ENCODE results near the gene CCDC80. TPM values are rescaled to one million over a fixed set of nuclear protein-coding genes. Genes with fewer than 3 reads are reported as not detected.
A peak's percentile ranks its signal among the peaks of the same experiment; 100 is the strongest.

Gene CCDC80
- polyA plus RNA-seq, 1 donor from 2014 or later: 0.14 TPM

DNA sequence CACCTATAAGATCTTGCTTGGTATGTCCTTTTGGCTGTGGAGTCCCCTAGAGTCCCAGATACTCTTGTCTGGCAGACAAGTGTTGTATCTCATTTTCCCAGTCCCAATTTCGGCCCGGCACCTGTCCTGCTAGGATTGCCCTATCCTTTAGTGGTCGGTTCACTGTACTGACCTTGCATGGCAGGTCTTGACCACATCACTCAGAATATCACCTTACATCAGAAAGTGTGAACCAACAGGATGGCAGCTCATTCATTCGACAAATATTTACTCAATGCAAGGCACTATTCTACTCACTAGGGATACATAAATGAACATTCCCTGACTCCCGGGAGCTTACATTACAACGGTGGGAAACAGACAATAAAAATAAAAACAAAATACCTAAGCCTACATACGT is 5.7 kb upstream of the CCDC80 start:
- Mint-ChIP-seq H3K4me3 (no peak overlapping the region), H3K27ac (no peak overlapping the region), H3K4me1 (peaks cover 4 to 12% (median 6%) of the 10 kb centered on the region in 3 donors), H3K27me3 (peaks cover 6% of the 10 kb centered on the region), H3K36me3 (no peaks in the 10 kb centered on the region), H3K9me3 (no peaks in the 10 kb centered on the region)

DNA sequence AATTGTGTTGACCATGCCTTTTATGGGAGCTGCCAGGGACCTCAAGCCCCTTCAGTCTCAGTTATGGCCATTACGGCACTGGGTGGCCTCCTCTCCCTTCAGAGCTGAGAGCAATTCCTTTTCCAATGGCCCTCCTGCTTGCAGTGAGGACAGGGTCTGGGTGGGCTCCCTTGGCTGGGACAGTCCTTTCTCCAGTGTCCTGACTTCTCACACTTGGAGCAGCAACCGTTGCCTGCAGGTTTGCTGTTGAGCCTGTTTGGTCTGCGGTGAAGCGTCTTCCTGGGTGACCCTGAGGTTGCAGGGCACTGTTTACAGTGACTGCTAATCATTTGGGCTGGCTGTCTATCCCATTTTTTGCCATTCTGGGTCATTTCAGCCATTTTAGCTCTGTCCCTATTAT is 3.5 kb upstream of the CCDC80 start:
- no peaks in the 10 kb centered on the region for H3K9me3 Mint-ChIP-seq
- H3K4me1 Mint-ChIP-seq: peaks cover 4 to 12% (median 6%) of the 10 kb centered on the region in 3 donors
- no peak overlapping the region for H3K27ac Mint-ChIP-seq
- H3K27me3 Mint-ChIP-seq: peaks cover 6% of the 10 kb centered on the region
- no peaks in the 10 kb centered on the region for H3K36me3 Mint-ChIP-seq
- no peak overlapping the region for H3K4me3 Mint-ChIP-seq

DNA sequence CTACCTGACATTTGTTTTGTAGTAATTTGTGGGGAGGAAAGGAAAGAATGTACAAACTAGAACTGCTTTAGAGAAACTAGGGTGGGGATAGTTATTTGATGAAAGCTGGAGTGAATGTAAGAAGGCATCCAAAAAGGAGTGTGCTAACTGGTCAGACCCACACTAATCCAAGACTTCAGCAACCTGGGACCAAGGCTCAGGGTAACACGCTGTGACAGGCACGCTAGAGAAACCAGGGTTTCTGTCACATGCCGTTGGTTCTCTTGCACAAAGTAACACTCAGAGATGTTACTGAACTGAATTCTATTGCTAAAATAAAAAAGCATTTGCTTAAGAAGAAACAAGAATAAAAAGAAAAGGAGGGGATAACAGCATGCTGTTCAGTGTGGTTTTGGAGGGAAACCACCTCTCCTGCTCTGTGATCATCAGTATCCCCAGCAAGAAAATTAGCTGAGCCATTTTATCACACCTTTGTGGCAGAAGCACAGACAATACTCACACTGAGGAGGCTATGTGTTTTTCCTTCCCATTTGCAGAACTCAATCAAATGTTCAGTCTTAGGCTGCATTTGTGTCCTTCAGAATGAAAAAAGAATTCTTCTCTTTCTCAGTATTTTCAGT is 2.8 kb upstream of the CCDC80 start:
- Mint-ChIP-seq H3K9me3 (no peaks in the 10 kb centered on the region), H3K27me3 (peaks cover 6% of the 10 kb centered on the region), H3K27ac (peak overlapping the region in 1 of 3 donors; percentile 60), H3K4me3 (peak overlapping the region in 2 of 4 donors; percentile 2 to 86), H3K36me3 (no peaks in the 10 kb centered on the region), H3K4me1 (peaks cover 4 to 11% (median 4%) of the 10 kb centered on the region in 3 donors)

DNA sequence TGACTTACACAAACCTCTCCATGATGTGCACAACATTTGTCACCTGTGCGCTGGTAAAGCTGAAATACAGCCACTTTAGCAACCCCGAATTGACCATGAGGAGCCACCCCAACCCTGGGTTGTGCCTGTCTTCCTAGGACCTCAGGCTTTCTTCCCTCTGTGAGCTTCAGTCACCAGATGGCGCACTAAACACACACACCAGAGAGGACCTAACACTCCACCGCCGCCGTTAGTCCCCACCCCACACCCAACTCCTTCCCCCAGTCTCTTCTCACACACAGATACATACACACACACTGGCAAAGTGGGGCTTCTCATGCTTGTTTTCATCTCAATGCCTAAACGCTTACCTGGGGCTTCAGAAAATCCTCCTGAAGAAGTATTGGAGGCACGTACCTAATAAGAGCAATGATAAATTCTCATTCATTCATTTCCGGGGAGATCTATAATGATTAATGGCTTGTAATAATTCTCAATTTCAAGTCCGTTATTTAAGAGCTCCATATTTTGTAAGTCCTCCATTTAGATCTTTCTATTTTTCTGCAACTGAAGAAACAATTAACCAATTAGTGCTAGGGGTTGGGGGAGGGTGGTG is 2.1 kb upstream of the CCDC80 start:
- H3K27ac Mint-ChIP-seq: no peak overlapping the region
- peaks cover 2 to 10% (median 4%) of the 10 kb centered on the region in 3 donors for H3K4me1 Mint-ChIP-seq
- no peaks in the 10 kb centered on the region for H3K9me3 Mint-ChIP-seq
- peak overlapping the region in 3 of 4 donors; percentile 61 to 86 (median 84) for H3K4me3 Mint-ChIP-seq
- H3K36me3 Mint-ChIP-seq: no peaks in the 10 kb centered on the region
- H3K27me3 Mint-ChIP-seq: peaks cover 6% of the 10 kb centered on the region

DNA sequence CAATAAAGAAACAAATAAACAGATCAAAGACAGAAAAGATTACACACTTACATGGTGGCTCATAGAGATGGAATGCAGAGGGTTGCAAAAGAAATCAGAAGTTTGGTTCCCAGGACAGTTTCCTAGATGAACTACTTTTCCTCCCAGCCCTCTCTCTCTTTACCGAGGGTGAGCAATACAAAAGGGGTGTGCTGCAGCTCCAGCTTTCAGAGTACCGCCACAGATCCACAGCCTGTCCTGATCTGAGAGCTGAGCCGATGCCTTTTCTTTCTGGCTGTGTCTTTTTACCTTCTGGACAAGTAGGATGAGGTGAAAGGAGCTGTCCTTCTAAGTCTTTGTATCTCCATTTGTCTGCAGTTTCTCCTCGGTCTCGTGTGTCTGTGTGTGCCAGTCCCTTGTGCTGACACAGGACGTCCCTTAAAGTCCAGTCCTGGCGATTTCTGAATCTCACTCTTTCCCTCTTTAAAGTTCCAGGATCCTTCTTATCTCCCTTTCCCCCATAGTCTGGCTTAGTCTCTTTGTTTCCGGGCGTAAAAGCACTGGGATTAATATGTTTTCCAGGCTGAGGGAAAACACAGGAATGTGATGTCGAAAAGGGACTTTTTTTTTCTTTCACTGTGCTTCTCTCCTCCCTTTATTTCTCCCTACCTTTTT is 540 bp downstream of the CCDC80 start:
- peaks cover 6% of the 10 kb centered on the region for H3K27me3 Mint-ChIP-seq
- H3K27ac Mint-ChIP-seq: no peak overlapping the region
- H3K9me3 Mint-ChIP-seq: no peaks in the 10 kb centered on the region
- H3K36me3 Mint-ChIP-seq: no peaks in the 10 kb centered on the region
- no peak overlapping the region for H3K4me3 Mint-ChIP-seq
- peaks cover 2 to 11% (median 6%) of the 10 kb centered on the region in 3 donors for H3K4me1 Mint-ChIP-seq

DNA sequence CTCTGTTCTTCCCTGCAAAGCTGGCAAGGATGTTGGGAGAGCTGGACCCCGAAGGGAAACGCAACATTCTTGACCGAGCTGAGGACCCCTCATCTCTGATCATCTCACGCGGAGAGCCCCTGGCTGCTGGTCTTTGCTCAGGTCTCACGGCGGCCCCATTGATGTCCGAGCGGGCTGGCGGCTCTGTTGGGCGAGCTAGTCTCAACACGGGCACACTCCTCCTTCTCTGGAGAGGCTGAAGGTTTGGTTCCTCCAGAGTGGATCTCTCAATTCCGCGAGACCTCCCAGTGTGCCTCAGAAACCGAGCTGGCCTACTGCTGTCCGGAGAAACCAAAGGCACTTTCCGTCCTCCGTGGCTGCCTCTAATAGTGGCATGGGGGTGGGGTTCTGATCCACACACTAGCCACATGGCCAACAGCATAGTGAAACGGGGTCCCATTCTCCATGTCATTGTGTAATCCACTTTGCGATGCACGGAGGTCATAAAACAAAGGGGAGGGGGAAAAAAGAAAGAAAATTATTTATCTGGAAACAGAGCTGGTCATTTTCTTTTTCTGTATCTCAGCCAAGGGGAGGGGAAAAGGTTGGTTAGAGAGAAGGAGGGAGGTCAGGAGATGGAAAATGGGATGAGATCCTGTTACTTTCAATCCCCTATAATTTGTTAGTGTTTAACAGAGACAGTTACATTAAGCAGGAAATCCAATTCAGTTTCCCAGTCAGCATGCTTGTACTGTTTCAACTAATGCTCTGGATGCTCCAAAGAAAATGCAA is 1.3 kb downstream of the CCDC80 start:
- Mint-ChIP-seq H3K27me3 (peaks cover 6% of the 10 kb centered on the region), H3K27ac (no peak overlapping the region), H3K36me3 (no peaks in the 10 kb centered on the region), H3K4me1 (peaks cover 2 to 12% (median 8%) of the 10 kb centered on the region in 3 donors), H3K9me3 (no peaks in the 10 kb centered on the region), H3K4me3 (no peak overlapping the region)

- H3K9me3 Mint-ChIP-seq: no peaks in the 10 kb centered on the region
- peaks cover 5% of the 10 kb centered on the region for H3K27me3 Mint-ChIP-seq
- H3K36me3 Mint-ChIP-seq: no peaks in the 10 kb centered on the region
- H3K4me3 Mint-ChIP-seq: no peak overlapping the region
- peaks cover 2 to 9% (median 8%) of the 10 kb centered on the region in 3 donors for H3K4me1 Mint-ChIP-seq
- H3K27ac Mint-ChIP-seq: no peak overlapping the region
These were observed 2.5 kb downstream of the CCDC80 start for GRCh38 chr3:112638327-112639020.

DNA sequence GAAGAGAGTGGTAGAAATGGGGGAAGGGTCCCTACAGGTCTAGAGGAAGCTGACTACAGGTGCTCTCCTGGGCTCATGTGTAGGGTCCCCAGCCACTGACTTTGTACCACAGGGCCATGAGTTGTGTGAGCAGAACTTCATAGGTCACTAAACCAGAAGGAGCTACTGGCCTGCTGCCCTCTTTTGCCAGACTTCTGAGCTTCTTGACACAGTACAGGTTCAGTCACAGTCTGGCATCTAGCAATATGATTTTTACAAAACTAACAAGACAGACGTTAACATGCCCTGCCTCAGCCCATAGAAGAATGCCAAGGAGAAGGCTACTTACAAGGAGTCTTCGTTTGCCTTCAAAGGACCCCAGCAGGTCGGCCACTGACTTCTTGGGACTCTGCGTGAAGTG is 3.2 kb downstream of the CCDC80 start:
- Mint-ChIP-seq H3K4me3 (no peak overlapping the region), H3K27ac (no peak overlapping the region), H3K36me3 (no peaks in the 10 kb centered on the region), H3K4me1 (peaks cover 0 to 4% (median 2%) of the 10 kb centered on the region in 3 donors), H3K27me3 (no peaks in the 10 kb centered on the region), H3K9me3 (no peaks in the 10 kb centered on the region)

DNA sequence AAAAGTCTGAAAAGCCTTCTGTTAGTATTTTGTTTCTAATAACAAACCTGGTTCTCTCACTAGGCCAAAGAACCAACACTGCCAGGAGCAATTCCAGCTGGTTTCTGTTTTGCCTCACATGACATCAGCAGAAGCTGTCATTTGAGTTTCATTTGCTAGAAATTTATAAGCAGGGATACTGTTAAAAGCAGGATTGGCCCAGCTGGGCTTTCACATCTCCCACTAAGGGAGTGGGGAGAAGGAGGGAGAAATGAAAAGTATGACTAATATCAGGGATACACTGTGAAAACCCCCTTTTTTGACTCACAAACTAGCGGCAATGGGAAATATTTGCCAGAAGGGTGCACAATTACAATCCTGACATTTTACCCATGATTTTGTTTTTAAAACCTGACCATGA is 5.3 kb downstream of the CCDC80 start:
- Mint-ChIP-seq H3K4me1 (peaks cover 0 to 4% (median 2%) of the 10 kb centered on the region in 3 donors), H3K9me3 (no peaks in the 10 kb centered on the region), H3K4me3 (no peak overlapping the region), H3K27ac (no peak overlapping the region), H3K36me3 (peaks cover 1% of the 10 kb centered on the region), H3K27me3 (no peaks in the 10 kb centered on the region)

DNA sequence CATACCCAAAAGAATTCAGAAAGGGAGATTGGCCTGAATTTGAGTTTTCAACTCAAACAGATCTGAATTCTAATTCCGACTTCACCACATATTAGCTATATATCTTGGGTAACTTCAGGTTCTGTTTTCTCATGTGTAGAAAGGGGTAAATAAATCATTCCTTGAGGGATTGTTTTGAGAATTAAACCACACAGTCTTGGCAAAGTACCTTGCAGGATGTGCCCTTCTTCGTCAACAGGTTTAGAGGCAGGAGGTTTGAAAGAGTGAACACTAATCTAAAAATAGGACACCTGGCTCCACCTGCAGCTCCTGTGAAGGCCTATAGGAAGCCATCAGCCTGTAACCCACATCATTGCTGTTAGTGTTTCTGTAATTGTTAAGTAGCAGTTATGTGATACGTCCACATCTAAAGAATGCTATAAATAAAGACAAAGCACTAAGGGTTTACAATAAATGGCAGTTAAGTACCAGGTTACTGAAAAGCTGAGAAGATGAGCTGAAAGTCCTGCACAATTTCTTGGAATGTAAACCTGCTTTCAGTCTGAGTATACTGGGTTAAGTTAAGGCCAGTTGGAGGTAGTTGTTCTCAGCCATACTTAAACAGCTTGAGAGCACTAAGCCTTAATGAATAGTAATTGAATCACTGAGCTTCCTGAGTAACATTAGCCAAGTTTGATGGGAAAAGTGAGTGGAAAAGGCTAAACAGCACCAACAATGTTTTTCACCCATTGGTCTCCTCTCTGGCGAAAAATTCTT is 6.0 kb downstream of the CCDC80 start:
- H3K36me3 Mint-ChIP-seq: peaks cover 1% of the 10 kb centered on the region
- H3K4me3 Mint-ChIP-seq: no peak overlapping the region
- peaks cover 0 to 4% (median 2%) of the 10 kb centered on the region in 3 donors for H3K4me1 Mint-ChIP-seq
- H3K27me3 Mint-ChIP-seq: no peaks in the 10 kb centered on the region
- no peak overlapping the region for H3K27ac Mint-ChIP-seq
- H3K9me3 Mint-ChIP-seq: no peaks in the 10 kb centered on the region

- peaks cover 0 to 4% (median 2%) of the 10 kb centered on the region in 3 donors for H3K4me1 Mint-ChIP-seq
- H3K9me3 Mint-ChIP-seq: no peaks in the 10 kb centered on the region
- no peak overlapping the region for H3K4me3 Mint-ChIP-seq
- H3K36me3 Mint-ChIP-seq: peaks cover 1% of the 10 kb centered on the region
- H3K27me3 Mint-ChIP-seq: no peaks in the 10 kb centered on the region
- no peak overlapping the region for H3K27ac Mint-ChIP-seq
These were observed 7.2 kb downstream of the CCDC80 start for GRCh38 chr3:112633757-112634156.

DNA sequence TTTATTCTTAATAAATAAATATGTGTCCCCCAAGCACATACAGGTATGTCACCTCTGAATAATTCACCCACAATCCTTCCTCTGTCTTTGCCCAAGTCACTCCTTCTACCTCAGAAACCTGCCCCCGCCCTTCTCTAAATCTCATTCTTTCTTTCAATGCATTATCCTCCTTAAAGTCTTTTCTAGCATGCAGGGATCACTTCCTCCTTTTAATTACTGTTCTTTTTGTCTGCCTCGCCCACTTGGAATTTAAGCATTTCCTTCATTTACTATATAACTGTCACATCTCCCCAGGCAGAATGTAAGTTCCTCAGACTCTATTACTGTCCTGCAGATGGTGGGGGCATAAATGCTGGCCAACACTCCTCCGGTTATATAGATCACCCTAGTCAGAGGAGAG is 7.8 kb downstream of the CCDC80 start:
- Mint-ChIP-seq H3K27me3 (no peaks in the 10 kb centered on the region), H3K27ac (no peak overlapping the region), H3K4me3 (no peak overlapping the region), H3K9me3 (no peaks in the 10 kb centered on the region), H3K4me1 (peaks cover 0 to 4% (median 2%) of the 10 kb centered on the region in 3 donors), H3K36me3 (peaks cover 1% of the 10 kb centered on the region)

DNA sequence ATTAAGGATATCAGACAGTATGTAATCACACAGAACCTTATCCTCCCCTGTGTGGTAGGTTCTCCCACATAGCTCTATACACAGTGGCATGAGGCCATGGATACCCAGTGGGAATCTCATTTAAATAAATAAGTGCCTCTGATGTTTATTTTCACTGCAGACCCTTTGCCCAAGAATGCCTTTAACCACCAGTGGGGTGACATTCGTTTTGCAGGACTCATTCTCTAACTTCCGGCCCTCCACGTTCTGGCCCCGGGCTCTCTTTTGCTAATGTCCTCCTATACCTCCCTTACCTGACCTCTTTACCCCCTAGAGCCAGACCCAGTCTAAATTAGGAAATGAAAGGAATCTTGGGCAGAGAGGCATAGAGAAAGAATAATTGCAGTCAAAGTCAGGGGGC is 8.3 kb downstream of the CCDC80 start:
- no peak overlapping the region for H3K4me3 Mint-ChIP-seq
- H3K27ac Mint-ChIP-seq: no peak overlapping the region
- H3K9me3 Mint-ChIP-seq: no peaks in the 10 kb centered on the region
- peaks cover 0 to 4% (median 2%) of the 10 kb centered on the region in 3 donors for H3K4me1 Mint-ChIP-seq
- no peaks in the 10 kb centered on the region for H3K27me3 Mint-ChIP-seq
- H3K36me3 Mint-ChIP-seq: peaks cover 1% of the 10 kb centered on the region

- no peak overlapping the region for H3K4me3 Mint-ChIP-seq
- no peaks in the 10 kb centered on the region for H3K27me3 Mint-ChIP-seq
- H3K27ac Mint-ChIP-seq: no peak overlapping the region
- H3K4me1 Mint-ChIP-seq: peaks cover 0 to 4% (median 2%) of the 10 kb centered on the region in 3 donors
- H3K36me3 Mint-ChIP-seq: peaks cover 1% of the 10 kb centered on the region
- no peaks in the 10 kb centered on the region for H3K9me3 Mint-ChIP-seq
These were observed 9.7 kb downstream of the CCDC80 start for GRCh38 chr3:112631257-112631656.
